ENCODE measurements around the gene AIPL1.

DNA sequence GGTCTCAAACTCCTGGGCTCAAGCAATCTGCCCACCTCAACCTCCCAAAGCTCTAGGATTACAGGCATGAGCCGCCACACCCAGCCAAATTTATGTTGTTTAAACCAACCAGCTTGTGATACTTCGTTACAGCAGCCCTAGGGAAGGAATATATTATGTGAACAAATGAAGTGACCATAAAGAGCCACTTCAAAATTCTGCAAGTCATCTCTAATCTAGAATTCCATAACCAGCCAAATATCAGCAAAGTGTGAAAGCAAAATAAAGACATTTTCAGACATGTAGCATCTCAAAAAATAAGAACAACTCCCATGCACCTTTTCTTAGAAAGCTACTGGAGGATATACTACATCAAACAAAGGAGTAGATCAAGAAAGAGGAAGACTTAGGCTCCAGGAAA lies 36.0 kb downstream of the AIPL1 start:
- TF ChIP-seq POLR2A (IDR thresholded peaks at IDR 0.05): no peak
- no peak for TF ChIP-seq POLR2AphosphoS5 (IDR thresholded peaks at IDR 0.05)
